ENCODE data around the gene CILP.

Gene CILP, protein sequence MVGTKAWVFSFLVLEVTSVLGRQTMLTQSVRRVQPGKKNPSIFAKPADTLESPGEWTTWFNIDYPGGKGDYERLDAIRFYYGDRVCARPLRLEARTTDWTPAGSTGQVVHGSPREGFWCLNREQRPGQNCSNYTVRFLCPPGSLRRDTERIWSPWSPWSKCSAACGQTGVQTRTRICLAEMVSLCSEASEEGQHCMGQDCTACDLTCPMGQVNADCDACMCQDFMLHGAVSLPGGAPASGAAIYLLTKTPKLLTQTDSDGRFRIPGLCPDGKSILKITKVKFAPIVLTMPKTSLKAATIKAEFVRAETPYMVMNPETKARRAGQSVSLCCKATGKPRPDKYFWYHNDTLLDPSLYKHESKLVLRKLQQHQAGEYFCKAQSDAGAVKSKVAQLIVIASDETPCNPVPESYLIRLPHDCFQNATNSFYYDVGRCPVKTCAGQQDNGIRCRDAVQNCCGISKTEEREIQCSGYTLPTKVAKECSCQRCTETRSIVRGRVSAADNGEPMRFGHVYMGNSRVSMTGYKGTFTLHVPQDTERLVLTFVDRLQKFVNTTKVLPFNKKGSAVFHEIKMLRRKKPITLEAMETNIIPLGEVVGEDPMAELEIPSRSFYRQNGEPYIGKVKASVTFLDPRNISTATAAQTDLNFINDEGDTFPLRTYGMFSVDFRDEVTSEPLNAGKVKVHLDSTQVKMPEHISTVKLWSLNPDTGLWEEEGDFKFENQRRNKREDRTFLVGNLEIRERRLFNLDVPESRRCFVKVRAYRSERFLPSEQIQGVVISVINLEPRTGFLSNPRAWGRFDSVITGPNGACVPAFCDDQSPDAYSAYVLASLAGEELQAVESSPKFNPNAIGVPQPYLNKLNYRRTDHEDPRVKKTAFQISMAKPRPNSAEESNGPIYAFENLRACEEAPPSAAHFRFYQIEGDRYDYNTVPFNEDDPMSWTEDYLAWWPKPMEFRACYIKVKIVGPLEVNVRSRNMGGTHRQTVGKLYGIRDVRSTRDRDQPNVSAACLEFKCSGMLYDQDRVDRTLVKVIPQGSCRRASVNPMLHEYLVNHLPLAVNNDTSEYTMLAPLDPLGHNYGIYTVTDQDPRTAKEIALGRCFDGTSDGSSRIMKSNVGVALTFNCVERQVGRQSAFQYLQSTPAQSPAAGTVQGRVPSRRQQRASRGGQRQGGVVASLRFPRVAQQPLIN

DNA sequence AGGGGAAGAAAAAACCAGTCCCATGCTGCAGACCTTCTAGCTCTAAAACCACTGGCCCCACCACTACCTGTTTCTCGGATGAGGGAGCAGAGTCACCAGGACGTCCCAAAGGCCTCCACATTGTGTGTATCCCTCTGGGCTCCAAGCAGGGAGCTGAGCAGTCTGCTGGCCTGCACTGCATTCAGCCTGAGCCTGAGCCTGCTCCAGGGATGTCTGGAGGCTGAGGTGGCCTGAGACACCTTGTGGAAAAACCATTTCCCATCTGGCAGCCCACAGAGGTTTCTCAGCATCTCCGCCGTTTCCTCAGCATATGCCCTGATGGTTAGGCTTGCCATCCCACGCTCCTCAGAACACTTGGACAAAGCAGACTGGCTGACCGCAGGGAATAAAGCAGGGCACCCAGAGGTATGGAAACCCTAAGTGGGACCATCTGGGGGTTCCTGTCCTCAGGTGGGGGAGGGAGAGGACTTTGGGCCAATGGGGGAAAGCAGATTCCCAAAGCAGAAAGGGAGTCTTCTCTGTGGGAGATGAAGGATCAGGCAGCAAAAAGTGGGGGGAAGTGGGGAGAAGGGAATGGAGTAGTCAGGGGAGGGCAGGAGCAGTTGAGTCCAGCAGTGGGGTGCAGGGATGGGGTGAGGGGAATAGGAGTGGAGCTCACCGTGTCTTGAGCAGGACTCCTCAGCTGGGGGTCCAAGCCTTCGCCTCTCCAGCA is at the start of gene CILP:
CILP (minus strand) TSS at position 704 of the 712 bp plus-strand sequence. CDS start 1,718 bp downstream, outside the sequence.
- TF ChIP-seq, protein P1, sequence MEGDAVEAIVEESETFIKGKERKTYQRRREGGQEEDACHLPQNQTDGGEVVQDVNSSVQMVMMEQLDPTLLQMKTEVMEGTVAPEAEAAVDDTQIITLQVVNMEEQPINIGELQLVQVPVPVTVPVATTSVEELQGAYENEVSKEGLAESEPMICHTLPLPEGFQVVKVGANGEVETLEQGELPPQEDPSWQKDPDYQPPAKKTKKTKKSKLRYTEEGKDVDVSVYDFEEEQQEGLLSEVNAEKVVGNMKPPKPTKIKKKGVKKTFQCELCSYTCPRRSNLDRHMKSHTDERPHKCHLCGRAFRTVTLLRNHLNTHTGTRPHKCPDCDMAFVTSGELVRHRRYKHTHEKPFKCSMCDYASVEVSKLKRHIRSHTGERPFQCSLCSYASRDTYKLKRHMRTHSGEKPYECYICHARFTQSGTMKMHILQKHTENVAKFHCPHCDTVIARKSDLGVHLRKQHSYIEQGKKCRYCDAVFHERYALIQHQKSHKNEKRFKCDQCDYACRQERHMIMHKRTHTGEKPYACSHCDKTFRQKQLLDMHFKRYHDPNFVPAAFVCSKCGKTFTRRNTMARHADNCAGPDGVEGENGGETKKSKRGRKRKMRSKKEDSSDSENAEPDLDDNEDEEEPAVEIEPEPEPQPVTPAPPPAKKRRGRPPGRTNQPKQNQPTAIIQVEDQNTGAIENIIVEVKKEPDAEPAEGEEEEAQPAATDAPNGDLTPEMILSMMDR (conservative IDR thresholded peaks at IDR 0.05; ENCODE audit: low read depth, low read length), result no peak
- no peak for DNase-seq (ENCODE audit: low read depth)

DNA sequence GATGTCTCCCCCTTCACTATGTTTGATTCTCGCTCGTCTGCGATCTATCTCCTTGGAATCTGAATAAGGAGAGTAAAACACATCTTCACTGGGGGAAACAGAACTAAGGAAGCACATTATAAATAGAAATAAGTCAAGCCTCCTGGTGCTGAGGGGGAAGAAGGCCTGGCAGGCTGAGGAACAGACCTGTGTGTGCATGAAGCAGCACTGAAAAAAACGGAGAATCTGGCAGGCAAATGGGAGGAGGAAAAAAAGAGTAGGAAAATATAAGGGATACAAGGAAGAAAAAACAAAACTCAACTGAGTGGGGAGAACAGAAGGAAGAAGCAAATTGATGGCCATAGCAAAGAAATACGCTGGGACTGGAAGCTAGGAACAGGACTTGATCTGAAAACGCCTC is 49.7 kb upstream of the CILP start:
- no peak overlapping the region for H3K4me3 ChIP-seq (ENCODE audit: low read depth, low read length)
- no peak for DNase-seq (ENCODE audit: low read depth)
- TF ChIP-seq, protein P1 (conservative IDR thresholded peaks at IDR 0.05; ENCODE audit: low read depth, low read length), result no peak

More for the DNA sequence above, at the start of gene CILP:
- no peak within 1 kb of the TSS for H3K4me3 ChIP-seq (ENCODE audit: low read depth, low read length)

DNA sequence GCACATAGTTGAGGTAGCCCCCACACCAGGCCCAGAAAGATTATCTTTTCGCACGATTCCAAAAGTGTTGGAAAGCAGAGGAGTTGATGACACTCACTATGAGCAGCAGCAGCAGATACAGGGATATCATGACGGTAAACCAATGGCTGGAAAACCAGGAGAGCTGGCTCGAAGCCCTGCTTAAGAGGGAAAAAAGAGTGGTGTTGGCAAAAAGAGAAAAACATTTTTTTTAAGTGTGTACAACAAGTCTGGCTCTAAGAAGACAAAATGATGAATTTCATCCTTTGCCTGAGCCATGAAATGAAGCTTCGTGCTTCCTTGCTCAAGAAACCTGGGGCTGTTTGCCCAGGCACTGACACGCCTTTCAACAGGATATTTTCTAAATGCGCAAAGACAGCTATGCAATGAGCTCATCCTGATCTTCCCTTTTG is 48.1 kb upstream of the CILP start:
- no peak for DNase-seq (ENCODE audit: low read depth)
- TF ChIP-seq, protein P1 (conservative IDR thresholded peaks at IDR 0.05; ENCODE audit: low read depth, low read length), result no peak

DNA sequence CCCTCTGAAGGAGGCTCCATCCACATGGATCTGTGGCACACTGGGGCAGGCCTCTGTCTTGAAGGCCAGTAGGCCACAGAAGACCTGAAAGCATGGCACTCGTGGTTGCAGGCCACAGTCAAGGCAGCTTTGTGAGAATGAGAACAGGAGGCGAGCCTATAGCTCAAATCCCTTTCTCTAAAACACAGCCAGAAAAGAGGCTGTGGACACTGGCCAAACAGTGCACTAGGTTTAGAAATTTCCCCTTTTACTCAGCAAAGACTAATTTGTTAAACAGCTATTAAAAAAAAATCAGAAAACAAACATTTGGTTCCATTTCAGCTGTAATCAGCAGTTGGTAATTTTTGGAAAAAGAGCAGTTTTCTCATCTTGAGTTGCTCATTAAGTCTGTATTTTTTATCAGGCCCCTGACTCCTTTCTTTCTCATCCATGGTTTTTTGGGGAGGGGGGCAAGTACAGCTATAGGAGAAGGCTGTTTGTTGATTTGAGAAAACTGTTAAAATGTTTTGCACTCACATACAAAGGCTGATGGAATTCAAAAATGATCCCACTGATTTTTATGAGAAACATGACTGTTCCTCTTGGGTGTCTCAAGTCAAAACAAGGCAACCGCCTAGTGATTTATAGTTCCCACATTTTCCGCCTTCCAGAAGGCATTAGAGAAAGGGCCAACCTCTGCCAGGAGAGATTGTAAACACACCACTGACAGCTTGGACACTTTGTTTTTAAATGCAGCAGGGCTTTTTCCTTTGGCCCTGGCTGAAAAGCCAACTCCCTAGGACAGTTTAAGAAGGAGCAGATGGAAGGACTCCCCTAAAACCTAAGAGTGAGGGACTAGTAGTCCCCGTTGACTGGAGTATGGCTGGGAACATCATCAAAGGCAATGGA is 47.3 kb upstream of the CILP start:
- DNase-seq (ENCODE audit: low read depth), result no peak
- H3K4me3 ChIP-seq (ENCODE audit: low read depth, low read length), result no peak overlapping the region
- TF ChIP-seq, protein P1 (conservative IDR thresholded peaks at IDR 0.05; ENCODE audit: low read depth, low read length), result no peak

More for the DNA sequence above, 48.1 kb upstream of the CILP start:
- no peak overlapping the region for H3K4me3 ChIP-seq (ENCODE audit: low read depth, low read length)

DNA sequence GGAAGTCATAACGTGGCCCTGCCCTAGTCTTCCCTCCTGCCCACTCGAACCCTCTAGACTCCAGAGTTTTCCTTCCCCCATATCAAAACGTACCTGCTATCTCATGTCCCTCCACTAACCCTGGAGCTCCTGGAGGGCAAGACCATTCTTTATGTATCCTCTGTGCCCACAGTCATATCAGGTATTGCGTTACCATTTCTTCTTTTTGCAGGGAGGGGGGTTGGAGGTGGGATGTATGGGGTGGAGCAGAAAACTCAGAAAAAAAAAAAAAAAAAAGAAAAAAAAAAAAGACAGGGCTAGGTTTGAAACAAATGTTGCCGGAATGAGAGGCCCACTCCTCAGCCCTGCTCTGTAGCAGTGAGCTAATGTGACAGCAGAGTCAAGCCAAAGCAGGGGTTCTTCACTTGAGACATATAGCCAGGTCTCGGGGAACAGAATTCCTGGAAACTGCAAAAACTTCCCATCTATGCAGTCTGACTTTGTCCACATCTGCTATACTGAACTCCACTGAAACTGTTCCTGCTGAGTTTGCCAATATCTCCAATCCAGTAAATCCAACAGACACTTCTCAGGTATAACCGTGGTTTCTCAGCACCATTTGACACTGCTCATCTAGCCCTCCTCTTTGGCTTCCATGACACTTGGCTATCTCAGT is 44.3 kb upstream of the CILP start:
- DNase-seq (ENCODE audit: low read depth), result no peak
- TF ChIP-seq, protein P1 (conservative IDR thresholded peaks at IDR 0.05; ENCODE audit: low read depth, low read length), result no peak
- no peak overlapping the region for H3K4me3 ChIP-seq (ENCODE audit: low read depth, low read length)

Measured in choroid plexus epithelial cell (primary cell).